Measurements from ENCODE around the gene ZNF800.

ZNF800 gene

DNA sequence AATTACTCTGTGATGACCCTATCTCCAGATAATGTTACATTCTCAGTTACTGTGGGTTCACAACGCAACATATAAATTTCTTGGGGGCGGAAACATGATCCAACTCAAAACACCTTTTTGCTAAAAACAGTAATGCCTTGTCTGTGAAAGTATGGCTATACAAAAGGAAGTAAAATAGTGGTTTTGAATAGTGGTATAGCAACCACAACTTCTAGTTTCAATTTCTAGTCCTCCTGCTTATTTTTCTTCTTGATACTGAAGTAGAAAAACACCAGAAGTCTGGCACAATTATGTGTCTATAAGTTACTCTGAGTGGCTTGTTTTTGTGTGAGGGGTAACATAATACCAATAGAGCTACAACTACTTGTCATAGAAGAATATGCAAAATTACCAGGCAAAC is 21.5 kb upstream of the ZNF800 start (continued):
- TF ChIP-seq ZSCAN4 (tag by site-specific recombination; IDR thresholded peaks at IDR 0.05) (no peak), KLF8 (tag by site-specific recombination; IDR thresholded peaks at IDR 0.05) (no peak), ZBTB48 (tag by site-specific recombination; IDR thresholded peaks at IDR 0.05) (no peak), GLI4 (tag by site-specific recombination; IDR thresholded peaks at IDR 0.05) (no peak)

DNA sequence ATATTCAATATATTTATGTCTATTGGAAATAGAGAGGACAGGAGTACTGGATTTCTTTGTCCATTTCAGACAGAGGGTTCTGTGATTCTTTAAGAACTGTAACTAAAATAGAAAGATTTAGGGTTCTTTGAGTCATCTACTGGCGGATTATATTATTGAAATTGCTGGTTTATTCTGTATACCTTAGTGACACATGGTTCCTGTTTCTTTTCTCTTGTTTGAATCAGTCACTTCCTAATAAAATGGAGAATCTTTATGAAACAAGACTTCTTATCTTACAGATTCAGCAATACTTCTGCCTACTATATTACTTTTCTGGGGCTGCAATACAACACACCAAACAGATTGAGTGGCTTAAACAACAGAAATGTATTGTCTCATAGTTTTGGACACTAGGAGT is 20.8 kb upstream of the ZNF800 start:
- Histone ChIP-seq H3K27ac (ENCODE audit: extremely low read depth, low read depth, low read length) (no peak overlapping the region), H3K36me3 (ENCODE audit: control insufficient read depth in 2 of 2, insufficient read depth in 1 of 2, low read length in 2 of 2) (no peaks in the 10 kb centered on the region), H3K4me3 (ENCODE audit: low read depth, low read length) (no peak overlapping the region), H3K9me3 (ENCODE audit: control insufficient read depth, insufficient read depth, low read depth, low read length) (no peaks in the 10 kb centered on the region), H3K4me1 (ENCODE audit: control insufficient read depth, insufficient read depth, low read length) (no peaks in the 10 kb centered on the region)
- ChIA-PET CTCF (no interaction called here), POLR2A (no interaction called here)
- TF ChIP-seq, protein P1, sequence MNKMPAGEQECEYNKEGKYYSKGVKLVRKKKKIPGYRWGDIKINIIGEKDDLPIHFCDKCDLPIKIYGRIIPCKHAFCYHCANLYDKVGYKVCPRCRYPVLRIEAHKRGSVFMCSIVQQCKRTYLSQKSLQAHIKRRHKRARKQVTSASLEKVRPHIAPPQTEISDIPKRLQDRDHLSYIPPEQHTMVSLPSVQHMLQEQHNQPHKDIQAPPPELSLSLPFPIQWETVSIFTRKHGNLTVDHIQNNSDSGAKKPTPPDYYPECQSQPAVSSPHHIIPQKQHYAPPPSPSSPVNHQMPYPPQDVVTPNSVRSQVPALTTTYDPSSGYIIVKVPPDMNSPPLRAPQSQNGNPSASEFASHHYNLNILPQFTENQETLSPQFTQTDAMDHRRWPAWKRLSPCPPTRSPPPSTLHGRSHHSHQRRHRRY (tag by site-specific recombination; IDR thresholded peaks at IDR 0.05) = no peak
- TF ChIP-seq, protein P2, sequence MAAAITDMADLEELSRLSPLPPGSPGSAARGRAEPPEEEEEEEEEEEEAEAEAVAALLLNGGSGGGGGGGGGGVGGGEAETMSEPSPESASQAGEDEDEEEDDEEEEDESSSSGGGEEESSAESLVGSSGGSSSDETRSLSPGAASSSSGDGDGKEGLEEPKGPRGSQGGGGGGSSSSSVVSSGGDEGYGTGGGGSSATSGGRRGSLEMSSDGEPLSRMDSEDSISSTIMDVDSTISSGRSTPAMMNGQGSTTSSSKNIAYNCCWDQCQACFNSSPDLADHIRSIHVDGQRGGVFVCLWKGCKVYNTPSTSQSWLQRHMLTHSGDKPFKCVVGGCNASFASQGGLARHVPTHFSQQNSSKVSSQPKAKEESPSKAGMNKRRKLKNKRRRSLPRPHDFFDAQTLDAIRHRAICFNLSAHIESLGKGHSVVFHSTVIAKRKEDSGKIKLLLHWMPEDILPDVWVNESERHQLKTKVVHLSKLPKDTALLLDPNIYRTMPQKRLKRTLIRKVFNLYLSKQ (tag by site-specific recombination; IDR thresholded peaks at IDR 0.05; ENCODE audit: borderline replicate concordance) = no peak
- TF ChIP-seq MYNN (tag by site-specific recombination; IDR thresholded peaks at IDR 0.05; ENCODE audit: borderline replicate concordance) (no peak), HOXD13 (CRISPR knock-in tag; IDR thresholded peaks at IDR 0.05; ENCODE audit: borderline replicate concordance) (no peak), ZFHX2 (tag by site-specific recombination; conservative IDR thresholded peaks at IDR 0.05) (no peak), ZNF302 (tag by site-specific recombination; IDR thresholded peaks at IDR 0.05; ENCODE audit: low read depth) (no peak), ZNF623 (tag by site-specific recombination; IDR thresholded peaks at IDR 0.05) (no peak), ZNF514 (tag by site-specific recombination; IDR thresholded peaks at IDR 0.05) (no peak), ZNF398 (tag by site-specific recombination; IDR thresholded peaks at IDR 0.05) (no peak), ZNF529 (tag by site-specific recombination; IDR thresholded peaks at IDR 0.05; ENCODE audit: insufficient replicate concordance) (no peak), GFI1B (tag by site-specific recombination; IDR thresholded peaks at IDR 0.05) (no peak), KLF8 (tag by site-specific recombination; IDR thresholded peaks at IDR 0.05) (no peak), ZNF404 (tag by site-specific recombination; IDR thresholded peaks at IDR 0.05) (no peak), ZSCAN4 (tag by site-specific recombination; IDR thresholded peaks at IDR 0.05) (no peak), ZNF426 (tag by site-specific recombination; IDR thresholded peaks at IDR 0.05) (no peak), ZSCAN16 (tag by site-specific recombination; IDR thresholded peaks at IDR 0.05) (no peak), ZNF19 (tag by site-specific recombination; IDR thresholded peaks at IDR 0.05; ENCODE audit: low read depth) (no peak), ZNF785 (tag by site-specific recombination; IDR thresholded peaks at IDR 0.05) (no peak)
- TF ChIP-seq, protein P3, sequence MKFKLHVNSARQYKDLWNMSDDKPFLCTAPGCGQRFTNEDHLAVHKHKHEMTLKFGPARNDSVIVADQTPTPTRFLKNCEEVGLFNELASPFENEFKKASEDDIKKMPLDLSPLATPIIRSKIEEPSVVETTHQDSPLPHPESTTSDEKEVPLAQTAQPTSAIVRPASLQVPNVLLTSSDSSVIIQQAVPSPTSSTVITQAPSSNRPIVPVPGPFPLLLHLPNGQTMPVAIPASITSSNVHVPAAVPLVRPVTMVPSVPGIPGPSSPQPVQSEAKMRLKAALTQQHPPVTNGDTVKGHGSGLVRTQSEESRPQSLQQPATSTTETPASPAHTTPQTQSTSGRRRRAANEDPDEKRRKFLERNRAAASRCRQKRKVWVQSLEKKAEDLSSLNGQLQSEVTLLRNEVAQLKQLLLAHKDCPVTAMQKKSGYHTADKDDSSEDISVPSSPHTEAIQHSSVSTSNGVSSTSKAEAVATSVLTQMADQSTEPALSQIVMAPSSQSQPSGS (tag by site-specific recombination; IDR thresholded peaks at IDR 0.05; ENCODE audit: low read depth) = no peak

Data from HEK293 (cell line).